ENCODE results near the gene COL26A1.
A peak's percentile ranks its signal among the peaks of the same experiment; 100 is the strongest.
"Not testable (repeated sequence)": the region's sequence is repeated elsewhere in the genome, so short reads cannot be mapped to it uniquely, and the experiment has no call there.

The COL26A1 gene

GRCh38 chr7:101453617-101454016 lies 90.9 kb downstream of the COL26A1 start:
- DNase-seq, result no peak

GRCh38 chr7:101457001-101457750 lies 94.5 kb downstream of the COL26A1 start:
- no peak for DNase-seq

- no peak for DNase-seq
Observed at GRCh38 chr7:101465131-101465530, 102.5 kb downstream of the COL26A1 start.

- no peak for DNase-seq
Observed at GRCh38 chr7:101465576-101466196, 103.0 kb downstream of the COL26A1 start.

- no peak for DNase-seq
Observed at GRCh38 chr7:101466871-101467270, 104.2 kb downstream of the COL26A1 start.

- no peak for DNase-seq
Observed at GRCh38 chr7:101468546-101469275, 106.0 kb downstream of the COL26A1 start.

GRCh38 chr7:101470668-101471487 lies 108.2 kb downstream of the COL26A1 start:
- DNase-seq, result no peak

- DNase-seq, result no peak
Observed at GRCh38 chr7:101474178-101474577, 111.5 kb downstream of the COL26A1 start.

- DNase-seq, result not testable (repeated sequence)
Observed at GRCh38 chr7:101475691-101476090, 113.0 kb downstream of the COL26A1 start.

- no peak for DNase-seq
Observed at GRCh38 chr7:101479217-101479616, 116.5 kb downstream of the COL26A1 start.

- DNase-seq, result not testable (repeated sequence)
Observed at GRCh38 chr7:101486056-101486432, 123.4 kb downstream of the COL26A1 start.

GRCh38 chr7:101486433-101487104 lies 123.9 kb downstream of the COL26A1 start:
- no peak for DNase-seq

- DNase-seq, result no peak
Observed at GRCh38 chr7:101487105-101487458, 124.4 kb downstream of the COL26A1 start.

- no peak for DNase-seq
Observed at GRCh38 chr7:101487753-101488152, 125.1 kb downstream of the COL26A1 start.

GRCh38 chr7:101488826-101489572 lies 126.3 kb downstream of the COL26A1 start:
- DNase-seq, result no peak

- not testable (repeated sequence) for DNase-seq
Observed at GRCh38 chr7:101490439-101490838, 127.8 kb downstream of the COL26A1 start.

GRCh38 chr7:101491442-101491841 lies 128.8 kb downstream of the COL26A1 start:
- DNase-seq, result not testable (repeated sequence)

- no peak for DNase-seq
Observed at GRCh38 chr7:101494602-101495329, 132.1 kb downstream of the COL26A1 start.

GRCh38 chr7:101496017-101496416 lies 133.3 kb downstream of the COL26A1 start:
- DNase-seq, result peak in 1 of 2 donors; percentile 7

- no peak for DNase-seq
Observed at GRCh38 chr7:101501351-101501750, 138.7 kb downstream of the COL26A1 start.
